GM12878 (cell line): ENCODE results near the gene WDR74. TPM values are rescaled to one million over a fixed set of nuclear protein-coding genes. Genes with fewer than 3 reads are reported as not detected.
A peak's percentile ranks its signal among the peaks of the same experiment; 100 is the strongest.

Source experiments
- EP300 ChIP-seq, 2 experiments: fragments of 150-350 bp in 1 of 2; IDR thresholded peaks; 2 replicates each; pipeline ENCODE4 v1.6.1; 2011 to 2012; ENCODE audit warnings: low read depth in 2 of 2, low read length in 2 of 2, borderline replicate concordance in 1 of 2, improper control_type of control experiment in 1 of 2, inconsistent platforms in 1 of 2; ENCODE audit not compliant: control insufficient read depth in 1 of 2
- ETV6 ChIP-seq, 2 experiments: fragments of 450-650 bp in 1 of 2; IDR thresholded peaks in 1 of 2; conservative IDR thresholded peaks in 1 of 2; 2 replicates each; pipeline ENCODE4 v1.6.1; 2014; ENCODE audit warnings: antibody characterized with exemption in 1 of 2, borderline replicate concordance in 1 of 2, low read depth in 1 of 2, mild to moderate bottlenecking in 1 of 2, moderate library complexity in 1 of 2
- EZH2 ChIP-seq: IDR thresholded peaks from 2 replicates; pipeline ENCODE4 v1.6.1; 2012; ENCODE audit warnings: low read depth, mild to moderate bottlenecking, control low read depth, inconsistent platforms, low read length, borderline replicate concordance; ENCODE audit not compliant: control insufficient read depth
- GATAD2B ChIP-seq: fragments of 450-650 bp; conservative IDR thresholded peaks from 2 replicates; pipeline ENCODE4 v1.6.1; 2017; ENCODE audit warnings: low read depth, mild to moderate bottlenecking, moderate library complexity
- HDAC6 ChIP-seq: fragments of 200-600 bp; sonication (generic); IDR thresholded peaks from one replicate; pipeline ENCODE4 v1.8.0; 2017; ENCODE audit warnings: antibody characterized with exemption; ENCODE audit not compliant: unreplicated experiment
- IRF4 ChIP-seq: IDR thresholded peaks from 2 replicates; pipeline ENCODE4 v1.6.1; 2011; ENCODE audit warnings: low read depth, low read length
- RAD21 ChIP-seq: IDR thresholded peaks from 2 replicates; pipeline ENCODE4 v1.6.1; 2011; ENCODE audit warnings: mild to moderate bottlenecking, low read depth, low read length, moderate library complexity; ENCODE audit not compliant: insufficient read depth
- RELA ChIP-seq: fragments of 450-650 bp; IDR thresholded peaks from 2 replicates; pipeline ENCODE4 v1.8.0; 2014; ENCODE audit warnings: borderline replicate concordance; ENCODE audit not compliant: partially characterized antibody
- SMC3 ChIP-seq: IDR thresholded peaks from 2 replicates; pipeline ENCODE4 v1.6.1; 2011; ENCODE audit warnings: low read length, improper control_type of control experiment, borderline replicate concordance
- TARDBP ChIP-seq: IDR thresholded peaks from 2 replicates; pipeline ENCODE4 v1.6.1; 2016; ENCODE audit warnings: borderline replicate concordance
- WRNIP1 ChIP-seq: IDR thresholded peaks from 2 replicates; pipeline ENCODE4 v1.6.1; 2011; ENCODE audit warnings: low read depth, low read length, improper control_type of control experiment, borderline replicate concordance
- polyA plus RNA-seq, 11 experiments: library from polyadenylated mRNA; depleted of rRNA in 4 of 11; unstranded in 6 of 11; stranded (reverse) in 5 of 11; fragments of >200 nt; fragmentation: Nextera tagmentation in 4 of 11; fragmentation: Illumina TruSeq in 1 of 11; extraction: Ambion mirVana in 4 of 11; extraction: Trizol in 1 of 11; gene quantifications; 1 replicate in 1 of 11; 2 replicates in 10 of 11; pipeline versions ENCODE4 v1.2.1 to v1.2.3, GENCODE V29; 2011 to 2016; ENCODE audit warnings: inconsistent platforms in 2 of 11, missing spikeins in 2 of 11, low read depth in 1 of 11
- total RNA-seq, 4 experiments: library from RNA; depleted of rRNA in 3 of 4; stranded (reverse); fragments of >200 nt in 3 of 4; fragmentation: Illumina TruSeq in 1 of 4; extraction: Trizol in 1 of 4; gene quantifications; 2 replicates each; pipeline versions ENCODE4 v1.2.1 to v1.2.3, GENCODE V29; 2013 to 2021
- TF ChIP-seq, protein P1 (sequence below): IDR thresholded peaks from 2 replicates; pipeline ENCODE4 v1.6.1; 2011; ENCODE audit warnings: borderline replicate concordance, low read depth, mild to moderate bottlenecking, moderate library complexity, mixed read lengths, low read length; ENCODE audit not compliant: insufficient read depth; ENCODE audit errors: extremely low read length
- TF ChIP-seq, protein P2 (sequence below): fragments of 450-650 bp; IDR thresholded peaks from 2 replicates; pipeline ENCODE4 v1.6.1; 2017; ENCODE audit warnings: antibody characterized with exemption, mild to moderate bottlenecking, moderate library complexity
- TF ChIP-seq, protein P3 (sequence below): fragments of 450-650 bp; IDR thresholded peaks from 2 replicates; pipeline ENCODE4 v1.6.1; 2016; ENCODE audit warnings: mild to moderate bottlenecking, moderate library complexity, borderline replicate concordance
- TF ChIP-seq, protein P4 (sequence below): IDR thresholded peaks from 2 replicates; pipeline ENCODE4 v1.6.1; 2011; ENCODE audit warnings: mild to moderate bottlenecking, low read depth, low read length, moderate library complexity; ENCODE audit not compliant: insufficient replicate concordance

The WDR74 gene
- total and polyA plus RNA-seq, 10 of the 15 experiments (the other 5 are each of a cell fraction or from before 2014, with no cell fraction given): 18.2 to 103 (median 60.7) TPM

DNA sequence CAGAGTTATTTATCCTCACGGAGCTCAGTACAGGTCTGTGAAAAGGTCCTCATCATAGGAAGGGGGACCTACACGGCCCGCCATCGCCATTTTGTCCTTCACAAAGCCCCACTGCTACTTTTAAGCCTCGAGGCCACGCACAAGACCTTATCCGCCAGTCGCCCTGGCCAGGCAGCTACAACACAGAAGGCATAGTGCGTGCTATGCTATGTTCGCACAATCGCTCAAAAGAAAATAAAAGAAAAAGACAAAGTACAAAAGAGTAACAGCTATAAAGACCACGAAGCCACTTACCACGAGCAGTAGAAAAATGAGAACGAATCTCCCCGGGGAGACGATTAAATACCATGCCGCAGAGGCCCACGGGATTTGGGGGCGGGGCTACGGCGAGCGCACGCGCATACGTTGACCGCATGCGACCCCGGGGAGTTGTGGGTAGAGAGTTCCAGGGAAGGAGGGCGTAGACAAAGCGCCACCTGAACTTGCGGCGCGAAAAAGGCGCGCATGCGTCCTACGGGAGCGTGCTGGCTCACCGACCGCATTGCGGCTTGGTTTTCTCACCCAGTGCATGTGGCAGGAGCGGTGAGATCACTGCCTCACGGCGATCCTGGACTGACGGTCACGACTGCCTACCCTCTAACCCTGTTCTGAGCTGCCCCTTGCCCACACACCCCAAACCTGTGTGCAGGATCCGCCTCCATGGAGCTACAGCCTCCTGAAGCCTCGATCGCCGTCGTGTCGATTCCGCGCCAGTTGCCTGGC is 16.4 kb upstream of the WDR74 start (continued):
- TF ChIP-seq, protein P1, sequence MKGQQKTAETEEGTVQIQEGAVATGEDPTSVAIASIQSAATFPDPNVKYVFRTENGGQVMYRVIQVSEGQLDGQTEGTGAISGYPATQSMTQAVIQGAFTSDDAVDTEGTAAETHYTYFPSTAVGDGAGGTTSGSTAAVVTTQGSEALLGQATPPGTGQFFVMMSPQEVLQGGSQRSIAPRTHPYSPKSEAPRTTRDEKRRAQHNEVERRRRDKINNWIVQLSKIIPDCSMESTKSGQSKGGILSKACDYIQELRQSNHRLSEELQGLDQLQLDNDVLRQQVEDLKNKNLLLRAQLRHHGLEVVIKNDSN: no peak
- TF ChIP-seq, protein P2, sequence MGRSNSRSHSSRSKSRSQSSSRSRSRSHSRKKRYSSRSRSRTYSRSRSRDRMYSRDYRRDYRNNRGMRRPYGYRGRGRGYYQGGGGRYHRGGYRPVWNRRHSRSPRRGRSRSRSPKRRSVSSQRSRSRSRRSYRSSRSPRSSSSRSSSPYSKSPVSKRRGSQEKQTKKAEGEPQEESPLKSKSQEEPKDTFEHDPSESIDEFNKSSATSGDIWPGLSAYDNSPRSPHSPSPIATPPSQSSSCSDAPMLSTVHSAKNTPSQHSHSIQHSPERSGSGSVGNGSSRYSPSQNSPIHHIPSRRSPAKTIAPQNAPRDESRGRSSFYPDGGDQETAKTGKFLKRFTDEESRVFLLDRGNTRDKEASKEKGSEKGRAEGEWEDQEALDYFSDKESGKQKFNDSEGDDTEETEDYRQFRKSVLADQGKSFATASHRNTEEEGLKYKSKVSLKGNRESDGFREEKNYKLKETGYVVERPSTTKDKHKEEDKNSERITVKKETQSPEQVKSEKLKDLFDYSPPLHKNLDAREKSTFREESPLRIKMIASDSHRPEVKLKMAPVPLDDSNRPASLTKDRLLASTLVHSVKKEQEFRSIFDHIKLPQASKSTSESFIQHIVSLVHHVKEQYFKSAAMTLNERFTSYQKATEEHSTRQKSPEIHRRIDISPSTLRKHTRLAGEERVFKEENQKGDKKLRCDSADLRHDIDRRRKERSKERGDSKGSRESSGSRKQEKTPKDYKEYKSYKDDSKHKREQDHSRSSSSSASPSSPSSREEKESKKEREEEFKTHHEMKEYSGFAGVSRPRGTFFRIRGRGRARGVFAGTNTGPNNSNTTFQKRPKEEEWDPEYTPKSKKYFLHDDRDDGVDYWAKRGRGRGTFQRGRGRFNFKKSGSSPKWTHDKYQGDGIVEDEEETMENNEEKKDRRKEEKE: no peak
- TF ChIP-seq RAD21: no peak
- peak; percentile 65; the same call in 1 of the 2 replicates for TF ChIP-seq IRF4
- TF ChIP-seq TARDBP: no peak; the same call in 1 of the 2 replicates
- TF ChIP-seq, protein P3, sequence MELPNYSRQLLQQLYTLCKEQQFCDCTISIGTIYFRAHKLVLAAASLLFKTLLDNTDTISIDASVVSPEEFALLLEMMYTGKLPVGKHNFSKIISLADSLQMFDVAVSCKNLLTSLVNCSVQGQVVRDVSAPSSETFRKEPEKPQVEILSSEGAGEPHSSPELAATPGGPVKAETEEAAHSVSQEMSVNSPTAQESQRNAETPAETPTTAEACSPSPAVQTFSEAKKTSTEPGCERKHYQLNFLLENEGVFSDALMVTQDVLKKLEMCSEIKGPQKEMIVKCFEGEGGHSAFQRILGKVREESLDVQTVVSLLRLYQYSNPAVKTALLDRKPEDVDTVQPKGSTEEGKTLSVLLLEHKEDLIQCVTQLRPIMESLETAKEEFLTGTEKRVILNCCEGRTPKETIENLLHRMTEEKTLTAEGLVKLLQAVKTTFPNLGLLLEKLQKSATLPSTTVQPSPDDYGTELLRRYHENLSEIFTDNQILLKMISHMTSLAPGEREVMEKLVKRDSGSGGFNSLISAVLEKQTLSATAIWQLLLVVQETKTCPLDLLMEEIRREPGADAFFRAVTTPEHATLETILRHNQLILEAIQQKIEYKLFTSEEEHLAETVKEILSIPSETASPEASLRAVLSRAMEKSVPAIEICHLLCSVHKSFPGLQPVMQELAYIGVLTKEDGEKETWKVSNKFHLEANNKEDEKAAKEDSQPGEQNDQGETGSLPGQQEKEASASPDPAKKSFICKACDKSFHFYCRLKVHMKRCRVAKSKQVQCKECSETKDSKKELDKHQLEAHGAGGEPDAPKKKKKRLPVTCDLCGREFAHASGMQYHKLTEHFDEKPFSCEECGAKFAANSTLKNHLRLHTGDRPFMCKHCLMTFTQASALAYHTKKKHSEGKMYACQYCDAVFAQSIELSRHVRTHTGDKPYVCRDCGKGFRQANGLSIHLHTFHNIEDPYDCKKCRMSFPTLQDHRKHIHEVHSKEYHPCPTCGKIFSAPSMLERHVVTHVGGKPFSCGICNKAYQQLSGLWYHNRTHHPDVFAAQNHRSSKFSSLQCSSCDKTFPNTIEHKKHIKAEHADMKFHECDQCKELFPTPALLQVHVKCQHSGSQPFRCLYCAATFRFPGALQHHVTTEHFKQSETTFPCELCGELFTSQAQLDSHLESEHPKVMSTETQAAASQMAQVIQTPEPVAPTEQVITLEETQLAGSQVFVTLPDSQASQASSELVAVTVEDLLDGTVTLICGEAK: peak; percentile 27; the same call in 1 of the 2 replicates
- 0 out of 2 replicates have a peak, but pooled peaks have one; percentile 25 for TF ChIP-seq WRNIP1
- TF ChIP-seq, protein P4, sequence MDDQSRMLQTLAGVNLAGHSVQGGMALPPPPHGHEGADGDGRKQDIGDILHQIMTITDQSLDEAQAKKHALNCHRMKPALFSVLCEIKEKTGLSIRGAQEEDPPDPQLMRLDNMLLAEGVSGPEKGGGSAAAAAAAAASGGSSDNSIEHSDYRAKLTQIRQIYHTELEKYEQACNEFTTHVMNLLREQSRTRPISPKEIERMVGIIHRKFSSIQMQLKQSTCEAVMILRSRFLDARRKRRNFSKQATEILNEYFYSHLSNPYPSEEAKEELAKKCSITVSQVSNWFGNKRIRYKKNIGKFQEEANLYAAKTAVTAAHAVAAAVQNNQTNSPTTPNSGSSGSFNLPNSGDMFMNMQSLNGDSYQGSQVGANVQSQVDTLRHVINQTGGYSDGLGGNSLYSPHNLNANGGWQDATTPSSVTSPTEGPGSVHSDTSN: peak; percentile 52
- TF ChIP-seq HDAC6: peak; percentile 96
- peak; percentile 9 for TF ChIP-seq RELA
- no peak for TF ChIP-seq ETV6 (conservative IDR thresholded peaks at IDR 0.05 in 1 of 2, IDR thresholded peaks at IDR 0.05 in 1 of 2; ENCODE audit: borderline replicate concordance in 1 of 2, low read depth in 1 of 2)
- TF ChIP-seq EP300 (IDR thresholded peaks at IDR 0.05; ENCODE audit: borderline replicate concordance in 1 of 2, control insufficient read depth in 1 of 2, low read depth in 2 of 2, low read length in 2 of 2): peak in 1 of 2 experiments; percentile 42; a peak in 2 of 4 replicates
- no peak for TF ChIP-seq SMC3
- peak; percentile 83 for TF ChIP-seq GATAD2B
- TF ChIP-seq EZH2: no peak
